Right ventricle myocardium superior (tissue), 1 donor: Measurements from ENCODE around the gene PHKA2. TPM values are rescaled to one million over a fixed set of nuclear protein-coding genes. Genes with fewer than 3 reads are reported as not detected.
A peak's percentile ranks its signal among the peaks of the same experiment; 100 is the strongest.

Experiments
- ATAC-seq: fragments of 200-7000 bp; cut with Tn5 transposase; one replicate; pipeline ENCODE4 v1.9.1; 2020; ENCODE audit warnings: mild to moderate bottlenecking; ENCODE audit not compliant: poor library complexity
- DNase-seq: peaks from one replicate; pipeline ENCODE4 v3.0.0-alpha.2; 2020
- intact Hi-C: fragments of 100-400 bp; cut with DNase I; formaldehyde crosslinking; loops from one replicate; pipeline ENCODE4 v1.11.2; 2022
- total RNA-seq: library from RNA; stranded (reverse); fragmentation: NEBNext Ultra II Directional; extraction: Animal tissue kit (Norgen Biotek cat#: 25700); gene quantifications from one replicate; pipeline ENCODE4 v1.2.1, GENCODE V29; 2021
- donor health status: DM: no; HTN: yes; CAD: no; lungs with severe emphysema.

PHKA2 gene
- total RNA-seq, 1 donor from 2014 or later = 47.6 TPM

DNA sequence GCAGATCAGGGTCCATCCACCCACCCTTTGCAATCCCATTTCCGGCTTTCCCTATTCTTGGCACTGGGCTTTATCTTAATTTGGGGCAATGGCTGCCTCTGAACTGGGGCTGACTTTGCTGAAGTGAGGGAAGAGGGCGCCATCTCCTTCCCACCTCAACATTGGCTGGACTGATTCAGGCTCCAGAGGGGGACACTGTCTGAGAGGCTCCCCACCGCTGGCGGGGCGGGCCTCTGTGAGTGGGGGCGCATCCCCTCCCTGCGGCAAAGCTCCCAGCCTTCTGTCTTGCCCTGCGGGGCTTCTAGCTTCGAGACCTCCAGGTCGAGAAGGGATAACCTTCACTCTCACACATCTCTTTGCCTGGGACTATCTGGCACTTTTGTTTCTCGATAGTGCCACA is 85.8 kb downstream of the PHKA2 start:
- intact Hi-C loops = loop anchor here (5.0 kb wide), 1 partner anchor 486 kb away; no protein-coding TSS in a partner anchor
- no peak for DNase-seq
- ATAC-seq = no peak

DNA sequence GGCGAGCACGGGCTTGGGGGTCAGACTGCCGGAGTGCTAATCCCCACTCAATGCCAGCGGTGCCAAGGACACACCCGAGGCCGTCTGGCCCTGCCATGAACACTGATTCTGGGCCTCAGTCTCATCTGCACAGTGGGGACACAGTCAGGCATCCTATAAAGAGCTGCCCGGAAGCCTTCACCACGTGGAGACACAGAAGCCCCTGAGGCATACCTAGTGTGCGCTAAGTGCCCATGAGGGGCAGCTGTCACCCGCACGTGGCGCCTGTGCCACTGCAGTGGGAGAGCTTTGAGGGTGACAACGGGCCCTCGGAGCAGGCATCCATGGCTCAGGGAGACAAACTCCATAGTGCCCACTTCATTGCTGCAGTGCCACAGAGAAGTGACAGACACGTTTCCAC is 86.3 kb downstream of the PHKA2 start:
- ATAC-seq (no peak), DNase-seq (no peak)
- intact Hi-C loops = loop anchor here (5.0 kb wide), 1 partner anchor 485 kb away; no protein-coding TSS in a partner anchor

DNA sequence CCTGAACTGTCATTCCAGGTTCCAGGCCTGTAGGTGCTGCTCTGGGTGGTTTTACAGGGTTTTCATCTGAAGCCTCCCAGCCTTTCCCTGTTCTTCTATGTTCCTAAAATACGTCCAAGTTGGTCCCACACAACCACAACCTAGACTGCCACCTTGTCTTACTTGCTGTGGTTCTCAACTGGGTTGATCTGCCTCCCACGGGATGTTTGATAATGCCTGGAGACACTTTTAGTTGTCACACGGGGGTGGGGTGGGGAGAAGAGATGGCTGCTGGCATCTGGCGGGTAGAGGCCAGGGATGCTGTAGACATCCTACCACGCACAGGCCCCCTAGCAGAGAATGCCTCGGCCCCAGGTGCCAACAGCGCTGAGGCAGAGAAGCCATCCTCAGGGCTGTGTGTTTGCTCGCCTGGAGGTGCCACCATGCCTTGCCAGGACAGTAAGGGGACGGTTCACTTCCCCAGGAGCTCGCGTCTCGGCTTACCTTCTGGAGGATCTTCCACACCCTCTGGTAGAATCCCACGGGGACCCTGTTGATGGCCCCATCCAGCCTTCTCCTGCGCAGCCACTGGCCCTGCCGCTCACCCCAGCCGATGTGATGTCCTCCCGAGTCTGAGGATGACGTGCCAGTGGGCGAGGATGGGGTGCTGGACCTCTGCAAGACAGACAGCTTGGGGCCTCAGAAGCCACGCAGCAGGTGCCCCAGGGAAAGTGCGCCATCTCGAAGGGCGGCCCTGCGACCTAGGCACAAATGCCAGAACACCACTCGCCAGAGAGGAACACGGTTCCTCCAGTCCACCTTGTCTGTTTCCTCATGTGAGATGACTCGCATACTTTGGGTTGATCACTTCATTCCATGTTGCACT is 87.0 kb downstream of the PHKA2 start:
- intact Hi-C loops = loop anchor here (5.0 kb wide), 1 partner anchor 485 kb away; no protein-coding TSS in a partner anchor

DNA sequence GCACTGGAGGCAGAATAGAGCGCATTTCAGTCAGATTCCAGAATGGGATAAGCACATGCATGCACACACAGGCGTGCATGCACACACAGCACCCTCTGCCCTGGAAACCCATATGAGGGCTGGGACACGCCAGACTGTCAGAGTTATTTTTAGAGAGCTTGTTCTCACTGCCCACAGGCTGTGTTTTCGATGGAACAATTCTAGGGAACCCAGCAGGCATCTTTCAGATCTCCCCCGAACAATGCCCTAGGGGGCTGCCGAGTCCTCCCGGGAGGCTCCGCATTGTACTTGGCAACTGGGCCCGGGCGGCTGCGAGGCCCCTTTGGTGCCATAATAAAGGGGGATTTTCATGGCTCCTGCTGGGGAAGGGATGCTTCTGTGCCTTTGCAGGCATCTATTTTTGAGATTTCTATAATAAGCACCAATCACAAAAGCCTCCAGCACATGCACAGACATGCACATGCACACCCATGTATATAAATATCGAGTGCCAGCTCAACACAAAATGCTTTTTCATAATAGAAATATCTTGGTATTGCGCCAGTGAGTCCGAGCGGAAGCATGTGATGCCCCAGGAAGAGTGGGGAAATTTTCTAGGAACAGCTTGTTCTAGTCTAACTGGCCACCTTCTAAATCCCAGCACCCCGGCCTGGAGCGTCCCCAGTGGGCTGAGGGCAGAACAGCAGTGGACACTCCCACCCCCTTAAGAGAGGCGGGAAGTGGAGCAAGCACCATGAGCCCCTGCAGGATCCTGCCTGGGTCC is 88.5 kb downstream of the PHKA2 start:
- DNase-seq (peak; percentile 62), ATAC-seq (peak; percentile 87)
- intact Hi-C loops = loop anchor here (5.0 kb wide), 1 partner anchor 483 kb away; no protein-coding TSS in a partner anchor

More for the DNA sequence above, 87.0 kb downstream of the PHKA2 start:
- ATAC-seq = no peak
- no peak for DNase-seq

DNA sequence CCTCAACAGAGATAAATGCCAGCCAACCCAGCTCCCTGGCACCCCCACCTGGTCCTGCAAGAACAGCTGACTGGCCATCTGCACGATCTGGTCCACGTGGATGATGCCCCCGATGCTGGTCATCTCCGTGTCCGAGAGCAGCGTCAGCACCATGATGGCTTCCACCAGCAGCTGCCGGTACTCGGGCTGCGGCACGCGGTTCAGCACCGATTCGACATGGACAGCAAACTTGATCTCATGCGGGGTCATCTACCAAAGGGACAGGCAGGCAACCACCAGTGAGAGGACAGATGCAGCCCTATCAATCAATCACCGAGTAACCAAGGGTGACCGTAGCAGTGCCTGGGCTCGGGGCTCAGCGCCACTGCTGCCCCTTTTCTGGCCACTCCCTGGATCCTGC is 89.8 kb downstream of the PHKA2 start:
- DNase-seq = no peak
- intact Hi-C loops = no loop called here
- no peak for ATAC-seq

DNA sequence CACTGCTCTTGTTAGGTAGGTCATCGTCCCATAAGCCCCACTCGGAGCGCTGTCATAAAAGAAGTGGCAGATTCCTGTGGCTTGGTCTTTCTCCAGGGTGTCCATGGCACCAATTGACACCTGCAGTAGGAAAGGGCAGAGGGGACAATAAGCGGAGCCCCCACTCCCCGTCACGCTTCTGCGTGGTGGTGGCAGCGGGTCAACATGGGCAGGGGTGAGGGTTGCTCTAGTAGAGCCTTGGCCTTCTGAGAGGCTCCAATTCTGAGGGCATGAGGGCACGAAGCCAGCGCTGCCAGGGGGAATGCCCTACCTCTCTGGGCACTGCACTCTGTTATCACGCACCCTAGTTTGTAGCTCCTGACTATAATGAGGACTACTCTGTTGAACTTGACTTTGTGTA is 90.4 kb downstream of the PHKA2 start:
- no peak for ATAC-seq
- intact Hi-C loops = no loop called here
- no peak for DNase-seq

DNA sequence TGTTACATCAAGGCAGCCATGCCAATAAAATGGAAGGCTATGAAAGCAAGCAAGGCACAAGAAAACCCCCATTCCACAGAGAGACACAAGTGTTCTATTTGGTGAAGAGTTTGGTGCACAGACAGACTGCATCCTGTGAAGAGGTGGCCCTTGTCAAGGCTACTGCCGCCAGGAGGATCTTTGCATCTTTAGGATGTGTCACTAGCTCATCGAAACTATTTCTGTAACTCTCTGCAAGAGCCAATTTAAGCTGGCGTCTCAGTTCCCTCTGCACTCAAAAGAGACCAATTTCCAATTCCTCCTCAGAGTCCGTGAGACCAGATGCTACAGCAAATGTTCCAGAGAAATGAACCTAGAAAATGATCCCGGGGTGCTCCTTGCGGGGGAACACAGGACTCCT is 91.0 kb downstream of the PHKA2 start:
- intact Hi-C loops = no loop called here
- ATAC-seq = no peak
- no peak for DNase-seq

DNA sequence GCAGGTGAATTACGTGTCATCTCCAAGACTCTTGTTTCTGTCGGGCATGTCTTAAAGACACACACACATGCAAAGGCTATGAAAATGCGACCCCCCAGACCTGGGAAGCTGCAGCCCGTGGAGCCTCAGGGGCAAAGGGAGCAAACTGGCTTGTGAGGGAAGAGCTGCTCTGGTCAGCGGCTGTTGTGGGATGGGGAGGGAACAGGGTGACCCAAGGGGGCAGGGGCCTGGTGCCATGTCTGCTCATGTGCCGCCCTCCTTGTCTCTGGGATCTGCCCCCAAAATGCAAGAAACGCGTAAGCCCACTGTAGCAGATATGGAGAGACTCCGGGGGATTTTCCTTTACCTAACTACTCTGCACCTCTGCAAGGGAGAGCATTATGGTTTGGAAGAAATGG is 92.4 kb downstream of the PHKA2 start:
- ATAC-seq (no peak), DNase-seq (no peak)
- intact Hi-C loops = no loop called here

DNA sequence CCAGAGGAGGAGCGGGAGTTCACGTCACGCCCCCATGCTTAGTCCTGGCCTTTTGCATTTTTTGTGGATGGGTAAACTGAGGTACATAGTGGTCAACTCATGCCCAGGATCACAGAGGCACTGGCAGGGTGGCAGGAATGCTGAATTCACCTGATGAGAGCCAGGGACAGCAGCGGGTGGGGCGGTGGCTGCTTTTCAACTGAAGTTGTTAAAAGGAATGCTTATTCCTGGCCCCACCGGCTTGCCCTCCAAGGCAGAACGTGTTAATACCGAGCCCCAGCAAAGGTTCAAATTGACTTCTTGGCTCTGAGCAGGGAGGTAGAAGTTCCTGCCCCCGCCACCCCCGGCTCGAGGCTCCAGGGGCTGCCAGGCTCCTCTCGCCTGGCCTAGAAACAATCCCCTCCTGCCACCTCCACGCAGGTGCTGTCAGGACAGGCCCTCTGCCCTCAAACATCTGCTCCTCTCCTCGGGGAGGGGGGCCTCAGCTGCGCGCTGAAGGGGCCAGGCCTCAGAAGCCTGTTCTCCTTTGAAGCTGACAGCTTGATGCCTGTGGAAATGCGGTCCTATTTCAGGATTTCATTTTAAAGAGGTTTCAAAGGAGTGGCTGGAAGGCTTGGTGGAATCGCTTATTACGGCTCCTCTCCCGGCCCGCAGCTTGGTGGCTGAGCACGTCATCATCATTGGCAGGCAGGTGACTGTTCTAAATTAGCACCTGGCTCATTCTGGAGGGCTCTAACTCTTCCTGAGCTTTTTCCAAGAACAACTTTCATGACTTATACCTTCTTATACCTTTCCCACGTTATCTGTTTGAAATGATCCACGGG is 93.0 kb downstream of the PHKA2 start:
- ATAC-seq = no peak
- no peak for DNase-seq
- intact Hi-C loops = no loop called here

DNA sequence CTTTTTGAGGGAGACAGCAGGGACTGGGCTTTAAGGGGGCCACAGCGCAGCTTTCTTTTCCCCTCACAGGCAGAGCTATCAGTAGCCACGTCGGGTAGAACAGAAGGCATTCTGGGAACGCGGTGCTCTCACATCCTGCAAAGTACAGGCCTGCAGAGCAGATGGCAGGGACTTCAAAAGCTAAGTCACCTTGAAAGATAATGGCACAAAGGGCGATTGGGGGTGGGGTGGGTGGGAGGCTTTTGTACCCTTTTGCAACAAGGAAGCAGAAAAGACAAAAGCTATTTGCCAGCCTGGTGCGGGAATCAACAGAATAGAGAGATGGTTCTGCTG is 93.9 kb downstream of the PHKA2 start:
- ATAC-seq = no peak
- DNase-seq = no peak
- intact Hi-C loops = no loop called here

DNA sequence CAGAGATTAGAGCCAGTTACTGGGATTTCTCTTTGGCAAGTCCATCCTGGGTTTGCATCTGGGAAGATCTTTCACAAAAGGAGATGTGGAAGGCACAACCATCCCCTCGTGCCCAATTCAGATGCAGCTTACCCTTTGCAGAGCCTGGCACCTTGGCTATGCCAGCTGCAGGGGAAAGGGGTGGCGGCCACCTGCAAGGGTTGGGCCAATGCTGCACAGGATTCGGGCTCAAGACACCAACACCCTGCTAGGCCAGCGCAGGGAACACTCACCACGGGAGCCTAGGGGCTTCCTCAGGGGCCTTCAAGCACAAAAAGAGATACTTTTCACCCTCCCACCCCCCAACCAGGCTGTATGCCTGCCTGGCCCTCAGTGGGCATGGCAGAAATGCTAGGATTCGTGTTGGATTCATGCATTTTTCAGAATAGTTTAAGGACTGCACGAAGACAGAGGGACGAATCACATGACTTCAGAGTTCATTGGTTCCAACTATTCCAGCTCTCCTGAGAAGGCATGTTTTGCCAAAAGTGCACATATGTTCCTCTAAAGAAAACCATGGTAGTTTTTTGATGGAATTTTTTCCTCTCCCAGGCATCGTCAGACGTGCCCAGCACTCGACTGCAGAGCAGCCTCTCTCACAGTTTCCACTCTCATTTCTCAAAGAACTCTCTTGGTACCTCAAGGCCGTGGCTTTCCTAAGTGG is 94.4 kb downstream of the PHKA2 start:
- intact Hi-C loops = loop anchor here (10.0 kb wide), 1 partner anchor 215 kb away; the partner anchor contains the start of gene RS1
- no peak for ATAC-seq
- no peak for DNase-seq

DNA sequence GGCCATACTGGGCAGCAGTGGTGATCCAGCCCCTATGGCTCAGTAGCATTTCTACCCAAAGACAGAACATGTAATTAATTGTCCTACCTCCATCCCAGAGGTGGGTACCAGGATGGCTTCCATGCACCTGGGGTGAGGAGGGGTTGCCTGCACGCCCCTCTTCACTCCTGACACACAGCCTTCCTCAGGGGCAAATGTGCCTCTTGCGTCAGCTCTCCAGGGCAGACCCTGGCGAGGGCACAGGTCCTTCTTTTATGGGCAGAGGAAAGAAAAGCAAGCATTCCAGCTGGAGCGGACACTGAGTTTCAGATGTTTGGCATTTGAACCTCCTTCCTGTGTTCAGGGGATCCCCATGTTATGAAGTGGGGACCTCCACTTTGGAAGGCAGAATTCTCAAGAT is 95.6 kb downstream of the PHKA2 start:
- intact Hi-C loops = loop anchor here (10.0 kb wide), 1 partner anchor 213 kb away; the partner anchor contains the start of gene RS1
- ATAC-seq (no peak), DNase-seq (no peak)

DNA sequence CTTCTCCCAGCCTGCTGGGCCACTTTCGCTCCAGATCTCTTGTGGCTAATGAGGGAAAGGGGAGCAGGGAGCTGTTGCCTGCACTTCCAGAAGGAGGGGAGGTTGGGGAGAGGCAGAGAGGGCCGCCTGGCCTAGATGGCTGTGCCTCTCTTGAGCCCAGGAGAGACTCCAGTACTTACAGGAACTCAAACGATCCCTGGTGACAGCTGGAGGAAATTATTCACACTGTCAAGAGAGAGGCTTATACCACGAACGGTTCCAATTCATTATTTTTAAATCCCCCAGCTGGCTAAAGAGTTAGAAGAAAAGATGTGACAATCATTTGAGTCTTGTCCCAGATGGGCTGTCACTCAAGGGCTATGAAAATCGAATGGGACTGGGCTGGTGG is 96.1 kb downstream of the PHKA2 start:
- DNase-seq (no peak), ATAC-seq (no peak)
- intact Hi-C loops = loop anchor here (10.0 kb wide), 1 partner anchor 213 kb away; the partner anchor contains the start of gene RS1

DNA sequence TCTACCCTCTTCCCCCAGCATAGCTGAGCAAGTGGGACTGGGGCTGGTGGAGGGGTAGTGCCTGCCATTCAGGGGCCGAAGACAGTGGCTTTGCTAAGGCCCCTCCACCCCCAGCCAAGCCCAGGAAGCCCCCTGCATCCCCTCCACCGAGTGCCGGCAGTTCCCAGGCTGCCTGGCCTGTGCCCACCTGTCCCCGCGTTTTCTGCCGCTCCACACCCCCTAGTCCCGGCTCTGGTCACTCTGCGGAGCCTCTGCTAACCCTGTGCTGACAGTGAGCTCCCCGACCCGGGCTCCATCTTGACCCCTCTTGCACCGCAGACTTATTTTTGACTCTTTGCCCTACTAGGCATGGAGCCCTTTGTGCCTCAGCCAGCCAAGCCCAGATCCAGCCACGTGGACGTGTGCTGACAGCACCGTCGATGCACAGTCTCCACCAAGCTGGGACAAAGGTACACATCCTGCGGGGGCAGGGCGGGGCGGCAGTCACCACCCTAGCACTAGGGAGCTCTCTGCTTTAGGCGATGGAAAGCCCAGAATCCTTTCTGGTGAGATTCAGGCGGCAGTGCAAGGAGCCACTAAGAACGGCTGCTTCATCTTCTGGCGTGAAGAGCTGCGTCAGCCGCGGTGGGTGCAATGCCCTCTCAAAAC is 96.6 kb downstream of the PHKA2 start:
- intact Hi-C loops = loop anchor here (10.0 kb wide), 1 partner anchor 212 kb away; the partner anchor contains the start of gene RS1
- DNase-seq = peak; percentile 79
- ATAC-seq = peak; percentile 61

DNA sequence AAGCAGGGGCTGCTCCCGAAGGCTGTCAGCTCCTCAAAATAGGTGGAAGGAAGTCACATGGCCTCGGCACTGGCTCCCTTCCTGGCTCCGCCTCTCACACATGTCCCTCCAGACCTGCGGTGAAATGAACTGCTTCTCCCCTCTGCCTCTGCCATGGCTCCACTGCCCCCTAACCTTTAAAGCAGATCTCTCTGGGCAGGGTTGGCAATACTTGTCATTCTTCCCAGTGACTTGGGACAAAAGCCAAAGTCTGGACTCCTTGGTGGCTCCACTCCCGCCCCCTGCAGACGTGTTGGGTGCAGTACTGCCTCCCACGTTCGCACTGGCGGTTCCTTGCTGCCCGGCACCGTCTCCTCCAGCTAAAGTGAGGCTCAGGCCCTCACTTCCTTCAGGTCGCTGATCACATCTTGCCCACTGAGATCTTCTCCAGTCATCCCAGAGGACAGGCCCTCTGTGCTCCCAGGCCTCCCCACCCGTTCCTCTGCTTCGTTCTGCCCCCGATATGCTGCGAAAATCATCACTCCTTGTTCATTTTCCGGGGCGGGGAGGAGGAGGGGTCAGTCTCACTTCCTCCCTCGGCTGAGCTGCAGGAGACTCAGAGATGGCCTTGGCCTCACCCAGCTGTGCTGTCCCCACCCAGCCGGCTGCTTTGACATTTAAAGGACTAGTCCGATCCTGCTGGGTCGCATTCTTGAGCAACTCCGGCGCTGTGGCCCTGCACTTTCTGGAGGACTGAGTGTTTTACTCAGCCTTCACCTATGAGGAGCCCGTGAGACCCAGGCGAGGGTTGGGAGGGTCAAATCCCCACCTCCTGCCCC is 97.4 kb downstream of the PHKA2 start:
- intact Hi-C loops = loop anchor here (10.0 kb wide), 1 partner anchor 212 kb away; the partner anchor contains the start of gene RS1
- DNase-seq (peak; percentile 84), ATAC-seq (peak; percentile 70)

DNA sequence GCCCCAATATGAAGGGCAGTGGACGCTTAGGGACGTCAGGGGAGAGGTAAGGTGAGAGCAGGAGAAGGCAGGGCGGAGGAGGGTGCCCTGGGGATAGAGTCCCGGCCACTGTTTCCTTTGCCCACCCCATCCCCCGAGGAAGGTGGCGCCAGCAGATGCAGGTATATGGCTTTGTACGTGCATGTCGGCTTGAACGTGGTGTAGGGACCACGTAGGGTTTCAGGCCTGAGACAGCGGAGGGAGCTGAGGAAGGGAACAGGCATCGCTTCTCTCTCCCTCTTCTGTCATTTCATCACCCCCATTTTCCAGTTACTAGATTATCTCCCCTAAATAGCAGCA is 97.9 kb downstream of the PHKA2 start:
- ATAC-seq = no peak

More for the DNA sequence above, 97.9 kb downstream of the PHKA2 start:
- DNase-seq = no peak
- intact Hi-C loops = loop anchor here (10.0 kb wide), 1 partner anchor 211 kb away; the partner anchor contains the start of gene RS1
